K562 (cell line): ENCODE results near the gene ADD1. TPM values are rescaled to one million over a fixed set of nuclear protein-coding genes. Genes with fewer than 3 reads are reported as not detected.

ENCODE experiments used
- BRD9 ChIP-seq: fragments of 450-650 bp; IDR thresholded peaks from 2 replicates; pipeline ENCODE4 v1.6.1; 2018; ENCODE audit warnings: low read depth; ENCODE audit not compliant: partially characterized antibody
- CBX1 ChIP-seq: sonication (generic); IDR thresholded peaks from 2 replicates; pipeline ENCODE4 v1.6.1; 2016; ENCODE audit warnings: antibody characterized with exemption, low read depth, mild to moderate bottlenecking
- FUS ChIP-seq: fragments of 200-400 bp; formaldehyde crosslinking; optimal IDR thresholded peaks from 2 replicates; pipeline ENCODE3; 2017; ENCODE audit warnings: low read depth, low read length
- GABPA ChIP-seq: fragments of 200-800 bp; sonication (Bioruptor generic); conservative IDR thresholded peaks from 2 replicates; pipeline ENCODE4 v1.6.1; 2016; ENCODE audit warnings: low read depth, missing genetic modification characterization, missing compliant biosample characterization
- HNRNPL ChIP-seq: fragments of 200-400 bp; formaldehyde crosslinking; IDR thresholded peaks from 2 replicates; pipeline ENCODE4 v1.6.1; 2017; ENCODE audit warnings: low read depth, mild to moderate bottlenecking, low read length
- ILF3 ChIP-seq: fragments of 450-650 bp; IDR thresholded peaks from 2 replicates; pipeline ENCODE4 v1.6.1; 2018; ENCODE audit warnings: antibody characterized with exemption, mild to moderate bottlenecking, moderate library complexity, borderline replicate concordance
- NFXL1 ChIP-seq: fragments of 450-650 bp; formaldehyde crosslinking; IDR thresholded peaks from 2 replicates; pipeline ENCODE4 v1.4.0; 2021; ENCODE audit warnings: mild to moderate bottlenecking
- SAFB ChIP-seq: fragments of 200-400 bp; formaldehyde crosslinking; IDR thresholded peaks from 2 replicates; pipeline ENCODE4 v1.6.1; 2017; ENCODE audit warnings: low read depth, low read length, borderline replicate concordance
- SIRT6 ChIP-seq: IDR thresholded peaks from one replicate; pipeline ENCODE4 v1.6.1; 2012; ENCODE audit warnings: low read depth, mild to moderate bottlenecking, control low read depth, inconsistent platforms, low read length, moderate library complexity
- SP1 ChIP-seq: sonication (generic); formaldehyde crosslinking; IDR thresholded peaks from 2 replicates; pipeline ENCODE4 v1.8.1; 2022; ENCODE audit warnings: mild to moderate bottlenecking, missing genetic modification reagents
- ZNF12 ChIP-seq: sonication (generic); formaldehyde crosslinking; IDR thresholded peaks from 2 replicates; pipeline ENCODE4 v1.4.0; 2020; ENCODE audit warnings: mild to moderate bottlenecking, missing genetic modification reagents
- ZSCAN32 ChIP-seq: fragments of 450-650 bp; formaldehyde crosslinking; IDR thresholded peaks from 2 replicates; pipeline ENCODE4 v1.4.0; 2020; ENCODE audit warnings: mild to moderate bottlenecking, moderate library complexity
- polyA plus RNA-seq, 8 experiments: library from polyadenylated mRNA; depleted of rRNA in 4 of 8; stranded (reverse) in 5 of 8; unstranded in 3 of 8; fragments of >200 nt; fragmentation: Nextera tagmentation in 2 of 8; fragmentation: Illumina TruSeq in 1 of 8; extraction: Ambion mirVana in 2 of 8; extraction: Trizol in 1 of 8; gene quantifications; 2 replicates each; pipeline versions ENCODE4 v1.2.1 to v1.2.3, GENCODE V29; 2011 to 2014; ENCODE audit warnings: inconsistent platforms in 1 of 8, missing spikeins in 1 of 8
- total RNA-seq, 7 experiments: library from RNA; depleted of rRNA in 6 of 7; stranded (reverse); fragments of >200 nt in 6 of 7; fragmentation: Illumina TruSeq in 2 of 7; extraction: Trizol in 2 of 7; gene quantifications; 2 replicates each; pipeline versions ENCODE4 v1.2.1 to v1.2.3, GENCODE V29; 2011 to 2021; ENCODE audit warnings: low replicate concordance in 1 of 7
- TF ChIP-seq, protein P1 (sequence below), 3 experiments: IDR thresholded peaks in 2 of 3; conservative IDR thresholded peaks in 1 of 3; 2 replicates each; pipeline ENCODE4 v1.5.1; 2011 to 2012; ENCODE audit warnings: low read length in 3 of 3, mild to moderate bottlenecking in 3 of 3, control low read depth in 2 of 3, improper control_type of control experiment in 1 of 3, inconsistent platforms in 1 of 3, low read depth in 1 of 3, mixed read lengths in 1 of 3, moderate library complexity in 1 of 3; ENCODE audit not compliant: insufficient read depth in 2 of 3
- TF ChIP-seq, protein P2 (sequence below): fragments of 250-450 bp; sonication (Bioruptor Pico); IDR thresholded peaks from 2 replicates; pipeline ENCODE4 v1.4.0; 2020

ADD1 gene
- total and polyA plus RNA-seq, 9 of the 15 experiments (the other 6 are each of a cell fraction or from before 2014, with no cell fraction given) = 17.5 to 153 (median 74.0) TPM

GRCh38 chr4:2934813-2935761, 91.4 kb downstream of the ADD1 start (continued):
- TF ChIP-seq, protein P1, sequence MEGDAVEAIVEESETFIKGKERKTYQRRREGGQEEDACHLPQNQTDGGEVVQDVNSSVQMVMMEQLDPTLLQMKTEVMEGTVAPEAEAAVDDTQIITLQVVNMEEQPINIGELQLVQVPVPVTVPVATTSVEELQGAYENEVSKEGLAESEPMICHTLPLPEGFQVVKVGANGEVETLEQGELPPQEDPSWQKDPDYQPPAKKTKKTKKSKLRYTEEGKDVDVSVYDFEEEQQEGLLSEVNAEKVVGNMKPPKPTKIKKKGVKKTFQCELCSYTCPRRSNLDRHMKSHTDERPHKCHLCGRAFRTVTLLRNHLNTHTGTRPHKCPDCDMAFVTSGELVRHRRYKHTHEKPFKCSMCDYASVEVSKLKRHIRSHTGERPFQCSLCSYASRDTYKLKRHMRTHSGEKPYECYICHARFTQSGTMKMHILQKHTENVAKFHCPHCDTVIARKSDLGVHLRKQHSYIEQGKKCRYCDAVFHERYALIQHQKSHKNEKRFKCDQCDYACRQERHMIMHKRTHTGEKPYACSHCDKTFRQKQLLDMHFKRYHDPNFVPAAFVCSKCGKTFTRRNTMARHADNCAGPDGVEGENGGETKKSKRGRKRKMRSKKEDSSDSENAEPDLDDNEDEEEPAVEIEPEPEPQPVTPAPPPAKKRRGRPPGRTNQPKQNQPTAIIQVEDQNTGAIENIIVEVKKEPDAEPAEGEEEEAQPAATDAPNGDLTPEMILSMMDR (IDR thresholded peaks at IDR 0.05 in 2 of 3, conservative IDR thresholded peaks at IDR 0.05 in 1 of 3; ENCODE audit: insufficient read depth in 2 of 3, low read depth in 1 of 3, low read length in 3 of 3) = peak in 1 of 3 experiments; percentile 1; a peak in 1 of 6 replicates
- TF ChIP-seq BRD9 (no peak), NFXL1 (CRISPR knock-in tag) (no peak), GABPA (tag) (peak; percentile 95), ILF3 (peak; percentile 23; the same call in 1 of the 2 replicates), SIRT6 (no peak), ZNF12 (CRISPR knock-in tag) (0 out of 2 replicates have a peak, but pooled peaks have one; percentile 42), SAFB (peak; percentile 79; the same call in 1 of the 2 replicates), CBX1 (peak; percentile 54), HNRNPL (peak; percentile 55; the same call in 1 of the 2 replicates), ZSCAN32 (CRISPR knock-in tag) (no peak), FUS (peak; percentile 57), SP1 (CRISPR knock-in tag) (peak; percentile 85)
- TF ChIP-seq, protein P2, sequence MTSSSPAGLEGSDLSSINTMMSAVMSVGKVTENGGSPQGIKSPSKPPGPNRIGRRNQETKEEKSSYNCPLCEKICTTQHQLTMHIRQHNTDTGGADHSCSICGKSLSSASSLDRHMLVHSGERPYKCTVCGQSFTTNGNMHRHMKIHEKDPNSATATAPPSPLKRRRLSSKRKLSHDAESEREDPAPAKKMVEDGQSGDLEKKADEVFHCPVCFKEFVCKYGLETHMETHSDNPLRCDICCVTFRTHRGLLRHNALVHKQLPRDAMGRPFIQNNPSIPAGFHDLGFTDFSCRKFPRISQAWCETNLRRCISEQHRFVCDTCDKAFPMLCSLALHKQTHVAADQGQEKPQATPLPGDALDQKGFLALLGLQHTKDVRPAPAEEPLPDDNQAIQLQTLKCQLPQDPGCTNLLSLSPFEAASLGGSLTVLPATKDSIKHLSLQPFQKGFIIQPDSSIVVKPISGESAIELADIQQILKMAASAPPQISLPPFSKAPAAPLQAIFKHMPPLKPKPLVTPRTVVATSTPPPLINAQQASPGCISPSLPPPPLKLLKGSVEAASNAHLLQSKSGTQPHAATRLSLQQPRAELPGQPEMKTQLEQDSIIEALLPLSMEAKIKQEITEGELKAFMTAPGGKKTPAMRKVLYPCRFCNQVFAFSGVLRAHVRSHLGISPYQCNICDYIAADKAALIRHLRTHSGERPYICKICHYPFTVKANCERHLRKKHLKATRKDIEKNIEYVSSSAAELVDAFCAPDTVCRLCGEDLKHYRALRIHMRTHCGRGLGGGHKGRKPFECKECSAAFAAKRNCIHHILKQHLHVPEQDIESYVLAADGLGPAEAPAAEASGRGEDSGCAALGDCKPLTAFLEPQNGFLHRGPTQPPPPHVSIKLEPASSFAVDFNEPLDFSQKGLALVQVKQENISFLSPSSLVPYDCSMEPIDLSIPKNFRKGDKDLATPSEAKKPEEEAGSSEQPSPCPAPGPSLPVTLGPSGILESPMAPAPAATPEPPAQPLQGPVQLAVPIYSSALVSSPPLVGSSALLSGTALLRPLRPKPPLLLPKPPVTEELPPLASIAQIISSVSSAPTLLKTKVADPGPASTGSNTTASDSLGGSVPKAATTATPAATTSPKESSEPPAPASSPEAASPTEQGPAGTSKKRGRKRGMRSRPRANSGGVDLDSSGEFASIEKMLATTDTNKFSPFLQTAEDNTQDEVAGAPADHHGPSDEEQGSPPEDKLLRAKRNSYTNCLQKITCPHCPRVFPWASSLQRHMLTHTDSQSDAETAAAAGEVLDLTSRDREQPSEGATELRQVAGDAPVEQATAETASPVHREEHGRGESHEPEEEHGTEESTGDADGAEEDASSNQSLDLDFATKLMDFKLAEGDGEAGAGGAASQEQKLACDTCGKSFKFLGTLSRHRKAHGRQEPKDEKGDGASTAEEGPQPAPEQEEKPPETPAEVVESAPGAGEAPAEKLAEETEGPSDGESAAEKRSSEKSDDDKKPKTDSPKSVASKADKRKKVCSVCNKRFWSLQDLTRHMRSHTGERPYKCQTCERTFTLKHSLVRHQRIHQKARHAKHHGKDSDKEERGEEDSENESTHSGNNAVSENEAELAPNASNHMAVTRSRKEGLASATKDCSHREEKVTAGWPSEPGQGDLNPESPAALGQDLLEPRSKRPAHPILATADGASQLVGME (CRISPR knock-in tag) = 0 out of 2 replicates have a peak, but pooled peaks have one; percentile 28
